GM21526 (cell line): ENCODE results near the gene MED26.
"Not testable (repeated sequence)": the region's sequence is repeated elsewhere in the genome, so short reads cannot be mapped to it uniquely, and the experiment has no call there.

Source experiments
- ATAC-seq: cut with Tn5 transposase; IDR thresholded peaks from one replicate; pipeline ENCODE4 v1.9.1; 2021; ENCODE audit warnings: moderate library complexity; ENCODE audit not compliant: unreplicated experiment, low FRiP score

The MED26 gene, protein sequence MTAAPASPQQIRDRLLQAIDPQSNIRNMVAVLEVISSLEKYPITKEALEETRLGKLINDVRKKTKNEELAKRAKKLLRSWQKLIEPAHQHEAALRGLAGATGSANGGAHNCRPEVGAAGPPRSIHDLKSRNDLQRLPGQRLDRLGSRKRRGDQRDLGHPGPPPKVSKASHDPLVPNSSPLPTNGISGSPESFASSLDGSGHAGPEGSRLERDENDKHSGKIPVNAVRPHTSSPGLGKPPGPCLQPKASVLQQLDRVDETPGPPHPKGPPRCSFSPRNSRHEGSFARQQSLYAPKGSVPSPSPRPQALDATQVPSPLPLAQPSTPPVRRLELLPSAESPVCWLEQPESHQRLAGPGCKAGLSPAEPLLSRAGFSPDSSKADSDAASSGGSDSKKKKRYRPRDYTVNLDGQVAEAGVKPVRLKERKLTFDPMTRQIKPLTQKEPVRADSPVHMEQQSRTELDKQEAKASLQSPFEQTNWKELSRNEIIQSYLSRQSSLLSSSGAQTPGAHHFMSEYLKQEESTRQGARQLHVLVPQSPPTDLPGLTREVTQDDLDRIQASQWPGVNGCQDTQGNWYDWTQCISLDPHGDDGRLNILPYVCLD

DNA sequence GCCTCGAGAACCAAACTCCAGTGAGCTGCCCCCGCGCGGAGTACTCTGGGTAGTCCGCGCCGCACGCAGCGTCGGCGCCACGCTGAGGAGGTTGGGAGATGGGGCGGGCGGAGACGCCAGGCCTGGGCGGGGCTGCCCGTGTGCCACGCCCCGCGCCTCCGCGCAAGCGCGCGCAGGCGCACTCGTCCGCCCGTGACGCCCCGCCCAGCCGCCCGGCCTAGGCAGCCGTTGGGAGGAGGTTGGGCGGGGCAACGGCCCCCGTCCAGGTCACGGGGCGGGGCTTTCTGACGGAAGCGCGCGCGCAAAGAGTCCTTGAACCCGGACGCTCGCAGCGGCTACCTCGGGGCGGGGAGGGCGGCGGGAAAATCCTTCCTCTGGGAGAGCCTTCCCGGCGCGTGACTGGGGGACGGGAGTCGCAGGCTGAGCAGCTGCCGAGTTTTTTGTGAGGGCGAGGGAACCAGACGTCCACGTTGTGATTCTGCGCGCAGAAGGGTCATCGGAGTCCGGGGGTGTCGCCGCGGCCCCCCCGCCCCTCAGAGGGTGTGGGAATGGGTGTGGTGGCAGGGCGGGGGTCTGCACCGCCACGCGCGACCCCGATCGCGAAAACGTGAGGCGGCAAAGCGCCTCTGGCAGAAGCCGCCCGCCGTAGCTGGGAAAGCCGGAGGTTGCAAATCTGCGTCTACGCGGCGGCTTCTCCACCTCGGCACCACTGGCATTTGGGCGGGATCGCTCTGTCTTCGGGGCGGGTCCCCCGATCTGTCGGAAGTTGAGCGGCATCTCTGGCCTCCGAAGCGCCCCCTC lies at the start of gene MED26:
MED26 (minus strand) TSS at position 22 of the 801 bp plus-strand sequence. CDS start 261 bp downstream, outside the sequence.
- ATAC-seq: peak; percentile 70

DNA sequence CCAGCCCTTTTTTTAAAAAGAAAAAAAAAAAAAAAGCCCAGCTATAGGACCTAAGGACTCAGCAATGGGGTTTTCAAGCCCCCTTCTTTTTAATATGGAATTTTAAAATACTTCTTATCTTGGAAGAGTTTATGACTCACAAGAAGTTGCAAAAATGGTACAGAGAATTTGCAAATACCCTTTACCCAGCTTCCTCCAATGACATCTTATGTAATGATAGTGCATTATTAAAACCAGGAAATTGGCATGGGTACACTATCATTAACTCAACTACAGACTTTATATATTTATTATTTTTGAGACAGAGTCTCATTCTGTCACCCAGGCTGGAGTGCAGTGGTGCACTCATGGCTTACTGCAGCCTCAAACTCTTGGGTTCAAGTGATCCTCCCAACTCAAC lies 49.1 kb upstream of the MED26 start:
- no peak for ATAC-seq

DNA sequence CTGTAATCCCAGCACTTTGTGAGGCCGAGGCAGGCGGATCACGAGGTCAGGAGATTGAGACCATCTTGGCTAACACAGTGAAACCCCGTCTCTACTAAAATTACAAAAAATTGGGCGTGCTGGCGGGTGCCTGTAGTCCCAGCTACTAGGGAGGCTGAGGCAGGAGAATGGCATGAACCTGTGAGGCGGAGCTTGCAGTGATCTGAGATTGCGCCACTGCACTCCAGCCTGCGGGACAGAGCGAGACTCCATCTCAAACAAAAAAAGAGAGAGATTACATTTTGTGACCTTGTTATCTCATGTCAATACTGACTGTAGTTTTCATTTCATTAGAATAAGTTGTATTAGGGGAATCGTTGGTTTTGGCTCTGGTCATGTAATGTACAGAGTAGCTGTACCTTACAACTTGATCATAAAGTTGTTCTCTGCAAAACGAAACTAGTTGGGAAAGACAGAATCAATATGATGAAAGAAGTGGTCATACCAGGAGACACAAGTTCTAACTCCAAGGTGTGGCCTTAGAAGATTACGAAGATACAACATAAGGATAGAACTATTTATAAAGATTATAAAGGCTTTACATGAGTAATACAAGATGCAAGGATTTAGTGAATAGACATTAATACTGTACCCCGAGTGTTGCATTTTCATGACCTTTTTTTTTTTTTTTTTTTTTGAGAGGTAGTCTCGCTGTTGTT lies 48.2 kb upstream of the MED26 start:
- ATAC-seq: no peak

DNA sequence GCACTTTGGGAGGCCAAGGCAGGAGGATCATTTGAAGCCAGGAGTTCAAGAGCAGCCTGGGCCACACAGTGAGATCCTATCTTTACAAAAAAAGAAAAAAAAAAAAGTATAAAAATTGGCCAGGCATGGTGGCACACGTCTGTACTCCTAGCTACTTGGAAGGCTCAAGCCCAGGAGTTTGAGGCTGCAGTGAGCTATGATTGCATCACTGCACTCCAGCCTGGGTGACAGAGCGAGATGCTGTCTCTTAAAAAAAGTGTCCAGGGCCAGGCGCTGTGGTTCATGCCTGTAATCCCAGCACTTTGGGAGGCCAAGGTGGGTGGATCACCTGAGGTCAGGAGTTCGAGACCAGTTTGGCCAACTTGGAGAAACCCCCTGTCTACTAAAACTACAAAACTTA lies 45.8 kb upstream of the MED26 start:
- ATAC-seq: not testable (repeated sequence)

DNA sequence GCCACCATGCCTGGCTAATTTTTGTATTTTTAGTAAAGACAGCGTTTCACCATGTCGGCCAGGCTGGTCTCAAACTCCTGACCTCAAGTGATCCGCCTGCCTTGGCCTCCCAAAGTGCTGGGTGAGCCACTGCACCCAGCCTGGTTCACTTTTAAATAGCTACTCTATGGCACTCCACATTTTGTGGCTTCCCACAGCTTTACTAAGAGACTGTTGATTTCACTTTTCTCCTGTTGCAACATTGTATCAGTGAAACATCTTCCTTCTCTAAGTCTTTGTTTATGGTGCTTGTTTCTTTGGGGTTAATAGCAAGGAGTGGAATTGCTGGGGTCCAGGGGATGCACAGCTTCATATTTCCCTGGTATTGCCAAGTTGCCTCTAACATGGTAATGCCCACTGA lies 45.2 kb upstream of the MED26 start:
- no peak for ATAC-seq

DNA sequence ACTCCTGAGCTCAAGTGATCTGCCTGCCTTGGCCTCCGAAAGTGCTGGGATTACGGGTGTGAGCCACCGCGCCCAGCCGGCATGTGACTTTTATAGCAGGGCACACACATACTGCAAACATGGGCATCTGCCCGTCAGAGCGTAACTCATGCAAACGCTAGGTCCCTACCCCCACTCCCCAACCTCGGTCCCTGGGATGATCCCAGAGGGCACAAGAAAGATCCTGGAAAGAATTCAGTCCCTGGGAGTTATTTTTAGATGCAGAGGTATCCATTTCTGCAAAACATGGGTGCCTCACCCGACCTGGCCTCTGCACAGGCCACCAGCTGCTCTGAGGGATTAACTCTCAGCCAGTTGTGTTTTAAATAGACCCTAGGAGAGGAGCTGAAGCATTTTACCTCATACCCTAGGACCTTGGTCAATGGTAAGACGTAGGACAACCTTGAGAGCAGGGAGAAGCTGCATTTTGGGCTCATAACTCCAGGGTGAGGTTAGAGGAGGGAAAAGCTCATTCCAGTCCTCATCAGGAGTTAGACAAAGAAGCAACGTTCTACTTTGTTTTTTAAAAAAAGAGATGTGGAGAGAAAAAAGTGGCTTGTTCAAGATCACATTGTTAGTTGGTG lies 43.8 kb upstream of the MED26 start:
- ATAC-seq: no peak

DNA sequence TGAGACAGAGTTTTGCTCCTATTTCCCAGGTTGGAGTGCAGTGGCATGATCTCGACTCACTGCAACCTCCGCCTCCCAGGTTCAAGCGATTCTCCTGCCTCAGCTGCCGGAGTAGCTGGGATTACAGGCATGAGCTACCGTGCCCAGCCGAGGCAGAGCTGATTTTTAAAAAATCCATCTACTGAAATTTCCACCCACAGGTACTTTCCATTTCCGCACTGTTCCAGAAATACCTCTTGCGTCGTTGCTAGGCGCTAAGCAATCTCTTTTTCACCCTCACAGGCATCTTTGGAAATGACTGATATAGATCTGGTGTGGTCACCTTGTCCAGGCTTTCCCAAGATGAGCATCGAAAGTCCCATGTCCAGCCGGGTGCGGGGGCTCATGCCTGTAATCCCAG lies 42.3 kb upstream of the MED26 start:
- no peak for ATAC-seq

DNA sequence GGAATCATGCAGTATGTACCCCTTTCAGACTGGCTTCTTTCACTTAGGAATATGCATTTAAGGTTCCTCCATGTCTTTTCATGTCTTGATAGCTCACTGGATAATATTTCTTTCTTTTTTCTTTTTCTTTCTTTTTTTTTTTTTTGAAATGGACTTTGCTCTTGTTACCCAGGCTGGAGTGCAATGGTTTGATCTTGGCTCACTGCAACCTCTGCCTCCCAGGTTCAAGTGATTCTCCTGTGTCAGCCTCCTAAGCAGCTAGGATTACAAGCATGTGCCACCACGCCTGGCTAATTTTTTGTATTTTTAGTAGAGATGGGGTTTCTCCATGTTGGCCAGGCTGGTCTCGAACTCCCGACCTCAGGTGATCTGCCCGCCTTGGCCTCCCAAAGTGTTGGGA lies 40.7 kb upstream of the MED26 start:
- ATAC-seq: not testable (repeated sequence)

DNA sequence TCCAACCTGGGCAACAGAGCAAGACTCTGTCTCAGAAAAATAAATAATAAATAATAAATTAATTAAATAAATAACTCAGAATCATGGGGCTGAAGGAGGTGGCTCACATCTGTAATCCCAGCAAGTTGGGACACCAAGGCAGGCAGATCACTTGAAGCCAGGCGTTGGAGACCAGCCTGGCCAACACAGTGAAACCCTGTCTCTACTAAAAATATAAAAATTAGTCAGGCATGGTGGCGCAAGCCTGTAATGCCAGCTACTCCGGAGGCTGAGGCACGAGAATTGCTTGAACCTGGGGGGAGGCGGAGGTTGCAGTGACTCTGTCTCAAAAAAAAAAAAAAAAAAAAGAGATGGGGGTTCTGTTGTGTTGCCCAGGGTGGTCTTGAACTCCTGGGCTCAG lies 40.2 kb upstream of the MED26 start:
- ATAC-seq: no peak

DNA sequence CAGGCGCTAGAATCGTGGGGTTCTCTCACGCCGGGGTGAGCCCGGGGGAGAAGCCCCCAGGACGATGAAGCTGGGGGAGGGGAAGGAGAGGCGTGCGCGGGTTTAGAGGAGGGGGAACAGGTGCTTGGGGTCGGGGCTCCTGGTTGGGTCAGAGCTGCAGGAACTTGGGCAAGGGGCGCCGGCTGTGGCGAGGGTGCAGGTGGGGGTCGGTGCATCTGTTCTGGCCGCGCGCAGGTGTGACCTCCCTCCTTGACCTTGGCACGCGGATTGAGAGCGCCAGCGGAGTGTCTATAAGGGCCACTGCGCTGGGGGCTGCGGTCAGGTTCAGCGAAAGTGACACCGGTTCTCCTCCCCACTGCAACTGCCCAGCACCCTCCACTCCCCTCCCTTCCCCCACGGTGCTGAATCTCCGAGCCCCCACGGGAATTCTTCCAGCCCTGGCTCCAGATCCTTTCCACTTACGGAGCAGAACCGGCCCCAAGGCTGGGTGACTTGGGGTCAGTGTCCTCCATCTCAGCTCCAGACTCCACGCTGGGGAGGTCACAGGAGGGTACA lies 33.6 kb upstream of the MED26 start:
- no peak for ATAC-seq

DNA sequence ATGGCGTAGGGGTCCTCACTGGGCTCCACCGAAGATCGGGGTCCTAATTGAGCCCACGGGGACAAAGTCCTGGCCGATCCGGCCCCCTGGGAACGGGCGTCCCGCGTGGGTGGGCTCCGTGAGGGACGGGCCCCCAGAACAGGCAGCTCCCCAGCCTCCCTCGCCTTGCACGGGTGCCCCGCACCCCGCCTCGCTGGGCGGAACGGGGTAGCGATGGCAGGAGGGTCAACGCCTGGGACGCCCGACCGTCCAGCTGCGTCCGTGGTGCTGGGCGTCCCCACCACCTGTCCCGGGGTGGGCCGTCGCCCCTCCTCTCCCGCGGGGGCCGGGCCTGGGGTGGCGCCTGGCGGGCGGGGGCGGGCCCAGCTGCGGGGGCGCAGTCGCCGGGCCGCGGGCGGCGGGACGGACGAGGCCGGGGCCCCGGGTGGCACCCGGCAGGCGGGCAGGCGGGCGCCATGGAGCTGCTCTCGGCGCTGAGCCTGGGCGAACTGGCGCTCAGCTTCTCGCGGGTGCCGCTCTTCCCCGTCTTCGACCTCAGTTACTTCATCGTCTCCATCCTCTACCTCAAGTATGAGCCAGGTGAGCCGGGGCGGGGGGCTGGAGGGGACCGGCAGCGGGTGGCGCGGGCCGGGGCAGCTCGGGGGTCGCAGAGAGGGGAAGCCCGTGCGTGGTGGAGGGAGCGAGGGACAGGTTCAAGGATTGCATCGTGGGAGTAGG lies 32.9 kb upstream of the MED26 start, which contains the start of gene TMEM38A:
TMEM38A (plus strand) TSS at position 377 of the 717 bp plus-strand sequence; CDS start at position 456, 79 bp downstream.
- ATAC-seq: no peak

DNA sequence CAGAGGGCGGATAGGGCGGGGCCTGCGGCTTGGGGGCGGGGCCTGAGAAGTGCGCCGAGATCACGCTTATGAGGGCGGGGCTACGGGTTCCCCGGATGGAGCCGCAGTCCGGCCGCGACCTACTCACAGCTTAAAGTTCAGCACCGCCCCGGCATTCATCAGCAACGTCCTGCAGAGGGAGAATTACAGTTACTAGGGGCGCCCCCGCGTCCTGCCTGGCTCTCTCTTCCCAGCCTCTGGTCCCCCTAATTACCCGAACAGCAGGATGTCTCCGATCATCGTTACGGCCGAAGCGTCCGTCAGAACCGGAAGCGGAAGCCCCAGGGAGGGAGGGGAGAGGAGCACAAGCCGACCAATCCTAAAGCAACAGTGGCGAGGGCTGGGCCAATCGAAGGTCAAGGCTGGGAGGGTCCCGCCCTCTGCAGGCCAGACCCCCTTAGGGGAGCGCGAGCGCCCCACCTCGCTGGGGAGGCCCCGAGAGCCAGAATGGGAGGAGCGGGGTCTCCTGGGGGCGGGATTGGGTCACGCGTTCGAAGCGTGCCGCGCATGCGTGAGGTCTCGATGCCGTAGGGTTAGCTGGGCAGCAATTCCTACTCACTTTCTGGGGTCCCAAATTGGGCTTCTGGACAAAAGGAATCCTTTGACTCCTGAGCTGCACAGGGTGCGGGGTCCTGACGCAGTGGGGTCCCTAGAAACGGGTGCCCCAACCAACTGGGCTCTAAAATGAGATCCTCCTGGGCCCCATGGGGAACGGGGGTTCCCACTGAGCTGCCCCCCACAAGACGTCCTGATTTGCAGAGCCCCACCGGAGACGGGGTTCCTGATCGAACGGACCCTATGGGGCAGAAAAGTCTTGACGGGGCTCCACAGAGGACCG lies 32.1 kb upstream of the MED26 start, which contains the start of gene SMIM7:
SMIM7 (minus strand) TSS at position 313 of the 877 bp plus-strand sequence; CDS start at position 279, 34 bp downstream.
- ATAC-seq: peak; percentile 78

DNA sequence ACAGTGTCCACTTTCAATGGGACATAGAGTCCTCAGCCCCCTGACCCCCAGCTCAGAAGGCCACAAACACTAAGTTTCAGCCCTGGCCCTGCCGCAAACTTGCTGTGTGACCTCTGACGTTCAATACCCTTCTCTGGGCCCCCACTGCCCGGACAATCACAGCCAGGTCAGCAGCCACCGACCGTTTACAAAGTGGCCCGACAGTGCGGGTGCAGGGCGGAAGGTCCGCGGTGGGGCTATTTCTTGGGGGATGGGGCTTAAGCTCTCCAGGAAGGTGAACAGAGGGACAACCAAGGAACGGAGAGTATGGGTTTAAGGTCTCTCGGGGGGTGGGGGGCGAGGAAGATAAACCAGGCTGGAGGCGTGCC lies 31.4 kb upstream of the MED26 start:
- ATAC-seq: no peak

DNA sequence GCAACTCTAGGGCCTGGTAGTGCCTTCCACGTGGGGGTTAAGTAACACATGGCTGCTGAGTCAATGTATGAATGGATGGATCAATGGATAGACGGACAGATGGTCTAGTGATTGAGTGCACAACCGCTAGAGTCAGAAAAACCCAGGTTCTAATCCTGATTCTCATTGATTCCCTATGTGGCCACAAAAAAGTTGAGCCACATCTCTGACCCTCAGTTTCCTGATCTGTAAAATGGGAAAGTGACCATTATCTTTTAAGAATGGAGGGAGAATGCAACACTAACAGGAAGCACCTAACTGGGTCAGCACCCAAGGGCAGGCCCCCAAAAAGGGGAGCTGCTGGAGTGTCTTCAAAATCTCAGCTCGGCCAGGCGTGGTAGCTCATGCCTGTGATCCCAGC lies 29.4 kb upstream of the MED26 start:
- no peak for ATAC-seq

DNA sequence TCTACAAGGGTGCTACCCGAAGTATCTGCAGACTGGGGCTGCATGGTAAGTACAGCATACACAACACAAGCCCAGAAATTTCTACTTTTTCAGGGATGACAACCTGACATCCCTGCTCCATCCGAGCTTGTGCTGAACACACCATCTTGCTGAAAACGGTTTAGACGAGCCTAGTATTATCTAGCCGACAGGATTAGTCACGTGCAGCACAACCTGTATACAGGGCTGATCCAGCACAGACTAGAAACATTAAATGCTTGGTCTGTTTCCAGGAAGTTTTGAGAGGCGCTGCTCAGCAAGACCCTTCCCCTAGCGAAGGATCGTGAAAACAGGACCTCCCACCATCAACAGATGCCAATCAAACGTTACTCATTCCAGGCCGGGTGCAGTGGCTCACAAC lies 27.7 kb upstream of the MED26 start:
- no peak for ATAC-seq

DNA sequence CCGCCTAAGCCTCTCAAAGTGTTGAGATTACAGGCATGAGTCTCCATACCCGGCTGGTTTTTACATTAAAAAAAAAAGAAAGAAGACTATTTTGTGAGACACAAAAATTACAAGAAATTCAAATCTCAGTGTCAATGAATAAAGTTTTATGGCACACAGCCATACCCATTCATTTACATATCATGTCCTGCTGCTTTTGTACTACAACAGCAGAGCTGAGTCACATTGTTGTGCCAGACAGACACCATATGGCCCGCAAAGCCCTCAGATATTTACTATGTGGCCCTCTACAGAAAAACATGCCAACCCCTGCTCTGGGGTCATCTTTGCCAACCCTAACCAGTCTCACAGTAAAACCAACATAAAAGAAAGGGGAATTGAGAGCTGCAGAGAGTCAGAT lies 26.6 kb upstream of the MED26 start:
- ATAC-seq: no peak

DNA sequence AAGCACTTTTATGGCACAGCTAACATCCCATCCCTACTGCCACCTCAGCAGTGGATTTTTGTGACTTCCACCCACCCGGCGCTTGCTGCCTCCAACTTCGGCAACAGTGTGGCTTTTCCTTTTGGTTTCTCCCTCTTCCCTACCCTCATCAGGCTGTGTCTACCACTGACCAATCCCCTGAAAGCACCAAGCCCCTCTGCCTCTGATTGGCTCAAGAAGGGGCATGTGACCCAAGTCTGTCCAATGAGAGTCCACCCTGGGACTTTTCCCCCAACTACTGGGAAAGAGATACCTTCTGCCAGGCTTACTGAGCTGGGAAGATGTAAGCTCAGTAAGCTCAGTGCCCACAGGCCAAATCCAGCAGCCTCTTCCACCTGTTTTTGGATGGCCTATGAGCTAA lies 26.1 kb upstream of the MED26 start:
- ATAC-seq: no peak

DNA sequence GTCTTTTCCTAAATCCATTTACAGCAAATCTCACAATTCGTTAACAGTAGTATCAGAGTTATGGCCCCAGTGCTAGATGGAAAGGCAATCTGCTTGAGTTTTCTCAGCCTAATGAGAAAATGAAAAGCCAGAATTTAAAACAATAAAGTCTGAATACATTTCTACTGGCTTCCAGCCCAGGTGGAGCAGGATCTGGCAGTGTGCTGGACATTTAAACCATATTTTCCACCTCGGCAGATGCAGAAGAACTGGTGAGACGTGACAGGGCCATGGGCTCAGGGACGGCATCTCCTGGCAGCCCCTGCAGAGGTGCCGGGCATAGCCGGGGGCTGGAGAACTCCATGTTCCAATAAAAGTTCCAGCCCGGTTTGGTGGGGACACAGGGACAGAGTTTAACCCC lies 24.9 kb upstream of the MED26 start:
- ATAC-seq: no peak
